SKM-1 (cell line): ENCODE data around the gene FBXO17.
A peak's percentile ranks its signal among the peaks of the same experiment; 100 is the strongest.
"Not testable (repeated sequence)": the region's sequence is repeated elsewhere in the genome, so short reads cannot be mapped to it uniquely, and the experiment has no call there.

Source experiments
- DNase-seq: peaks from one replicate; lab custom pipeline; 2025; ENCODE audit not compliant: unreplicated experiment; lab: John Stamatoyannopoulos, UW

Gene FBXO17

GRCh38 chr19:38945562-38946228 lies 29.8 kb downstream of the FBXO17 start:
- DNase-seq: no peak

- no peak for DNase-seq
Observed at GRCh38 chr19:38944981-38945506, 30.5 kb downstream of the FBXO17 start.

- DNase-seq: no peak
Observed at GRCh38 chr19:38942471-38943181, 32.9 kb downstream of the FBXO17 start.

GRCh38 chr19:38941979-38942378 lies 33.6 kb downstream of the FBXO17 start:
- no peak for DNase-seq

- not testable (repeated sequence) for DNase-seq
Observed at GRCh38 chr19:38941466-38941865, 34.1 kb downstream of the FBXO17 start.

GRCh38 chr19:38939957-38940356 lies 35.6 kb downstream of the FBXO17 start:
- DNase-seq: no peak

GRCh38 chr19:38933544-38933943 lies 42.0 kb downstream of the FBXO17 start:
- no peak for DNase-seq

- peak; percentile 38 for DNase-seq
Observed at GRCh38 chr19:38932425-38933179, 42.9 kb downstream of the FBXO17 start.

- DNase-seq: no peak
Observed at GRCh38 chr19:38931521-38931793, 44.1 kb downstream of the FBXO17 start.

GRCh38 chr19:38930776-38931520 lies 44.6 kb downstream of the FBXO17 start, which contains the start of gene MRPS12:
Gene MRPS12 (plus strand): TSS chr19:38930944. CDS start chr19:38931295, 351 bp downstream.
- peak; percentile 97 for DNase-seq

GRCh38 chr19:38929929-38930775 lies 45.4 kb downstream of the FBXO17 start, which contains the start of gene SARS2:
Gene SARS2 (minus strand): TSS chr19:38930763. CDS start chr19:38930736, 27 bp downstream.
- DNase-seq: peak; percentile 89

GRCh38 chr19:38928391-38929001 lies 47.0 kb downstream of the FBXO17 start:
- no peak for DNase-seq

- no peak for DNase-seq
Observed at GRCh38 chr19:38924388-38924787, 51.2 kb downstream of the FBXO17 start.

- DNase-seq: no peak
Observed at GRCh38 chr19:38922482-38922881, 53.1 kb downstream of the FBXO17 start.

GRCh38 chr19:38921420-38922274 lies 53.9 kb downstream of the FBXO17 start:
- DNase-seq: no peak

- DNase-seq: no peak
Observed at GRCh38 chr19:38920602-38921419, 54.7 kb downstream of the FBXO17 start.

GRCh38 chr19:38919837-38920601 lies 55.5 kb downstream of the FBXO17 start:
- DNase-seq: no peak
